ENCODE data around the gene GRN. TPM values are rescaled to one million over a fixed set of nuclear protein-coding genes. Genes with fewer than 3 reads are reported as not detected.
A peak's percentile ranks its signal among the peaks of the same experiment; 100 is the strongest.
"Not testable (repeated sequence)": the region's sequence is repeated elsewhere in the genome, so short reads cannot be mapped to it uniquely, and the experiment has no call there.

The GRN gene
- total RNA-seq, 1 donor from 2014 or later: 160 TPM

- Histone ChIP-seq H3K4me3 (peak overlapping the region; percentile 72), H3K9me3 (replicated peaks) (no peaks in the 10 kb centered on the region), H3K27ac (replicated peaks) (no peak overlapping the region), H3K4me1 (peaks cover 21% of the 10 kb centered on the region), H3K36me3 (peaks cover 3% of the 10 kb centered on the region), H3K27me3 (ENCODE audit: low read depth) (peaks cover 36% of the 10 kb centered on the region)
- DNase-seq: no peak
- intact Hi-C loops (cut with micrococcal nuclease): no loop called here
- TF ChIP-seq CTCF (IDR thresholded peaks at IDR 0.05; ENCODE audit: borderline replicate concordance): no peak
These were observed 41.1 kb downstream of the GRN start for GRCh38 chr17:44386182-44386525.

- H3K27me3 ChIP-seq (ENCODE audit: low read depth): peaks cover 29% of the 10 kb centered on the region
- intact Hi-C loops (cut with micrococcal nuclease): no loop called here
These were observed 42.7 kb downstream of the GRN start for GRCh38 chr17:44387804-44388203.

DNA sequence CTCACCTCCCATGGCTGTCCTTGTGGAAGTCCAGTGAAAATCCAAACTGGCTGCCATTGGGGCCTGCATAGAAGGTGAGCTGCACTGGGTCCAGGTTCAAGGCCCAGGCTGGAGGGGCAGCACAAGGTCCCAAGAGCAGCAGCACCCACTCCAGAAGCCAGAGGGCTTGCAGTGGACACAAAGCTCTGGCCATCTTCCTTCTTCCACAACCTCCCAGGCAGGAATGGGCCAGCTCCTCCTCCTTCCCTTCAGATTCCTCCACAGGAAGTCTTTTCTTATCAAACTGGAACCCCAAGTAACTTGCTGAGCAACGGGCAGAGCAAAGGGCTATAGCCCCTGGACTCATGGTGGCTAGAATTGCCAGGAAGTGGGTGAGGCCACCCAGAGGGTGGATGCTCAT lies 44.2 kb downstream of the GRN start, which contains the start of gene ITGA2B:
Gene ITGA2B, minus strand, starts transcription at position 369 of the 400 bp plus-strand sequence. Its CDS starts 176 bp downstream, at position 193.
- intact Hi-C loops (cut with micrococcal nuclease): no loop called here
- Histone ChIP-seq H3K9me3 (replicated peaks) (no peaks in the 10 kb centered on the region), H3K4me1 (peaks cover 19% of the 10 kb centered on the region), H3K27me3 (ENCODE audit: low read depth) (peaks cover 14% of the 10 kb centered on the region), H3K4me3 (no peak within 1 kb of the TSS), H3K27ac (replicated peaks) (no peak within 1 kb of the TSS), H3K36me3 (peaks cover 3% of the 10 kb centered on the region)
- DNase-seq: no peak
- TF ChIP-seq CTCF (IDR thresholded peaks at IDR 0.05; ENCODE audit: borderline replicate concordance): no peak

More at GRCh38 chr17:44387804-44388203, 42.7 kb downstream of the GRN start:
- Histone ChIP-seq H3K27ac (replicated peaks) (no peak overlapping the region), H3K4me3 (no peak overlapping the region), H3K36me3 (peaks cover 3% of the 10 kb centered on the region), H3K4me1 (peaks cover 21% of the 10 kb centered on the region), H3K9me3 (replicated peaks) (no peaks in the 10 kb centered on the region)
- TF ChIP-seq CTCF (IDR thresholded peaks at IDR 0.05; ENCODE audit: borderline replicate concordance): no peak
- DNase-seq: no peak

GRCh38 chr17:44389723-44390202 lies 44.7 kb downstream of the GRN start:
- intact Hi-C loops (cut with micrococcal nuclease): no loop called here
- H3K36me3 ChIP-seq: peaks cover 3% of the 10 kb centered on the region
- no peaks in the 10 kb centered on the region for H3K9me3 ChIP-seq (replicated peaks)
- TF ChIP-seq CTCF (IDR thresholded peaks at IDR 0.05; ENCODE audit: borderline replicate concordance): no peak
- peaks cover 10% of the 10 kb centered on the region for H3K27me3 ChIP-seq (ENCODE audit: low read depth)
- no peak for DNase-seq
- no peak overlapping the region for H3K4me3 ChIP-seq
- peaks cover 15% of the 10 kb centered on the region for H3K4me1 ChIP-seq
- H3K27ac ChIP-seq (replicated peaks): no peak overlapping the region

GRCh38 chr17:44390250-44390870 lies 45.3 kb downstream of the GRN start:
- intact Hi-C loops (cut with micrococcal nuclease): no loop called here
- Histone ChIP-seq H3K27me3 (ENCODE audit: low read depth) (peaks cover 6% of the 10 kb centered on the region), H3K36me3 (peaks cover 4% of the 10 kb centered on the region), H3K27ac (replicated peaks) (no peak overlapping the region), H3K9me3 (replicated peaks) (no peaks in the 10 kb centered on the region), H3K4me3 (no peak overlapping the region), H3K4me1 (peaks cover 9% of the 10 kb centered on the region)
- no peak for TF ChIP-seq CTCF (IDR thresholded peaks at IDR 0.05; ENCODE audit: borderline replicate concordance)
- DNase-seq: no peak

DNA sequence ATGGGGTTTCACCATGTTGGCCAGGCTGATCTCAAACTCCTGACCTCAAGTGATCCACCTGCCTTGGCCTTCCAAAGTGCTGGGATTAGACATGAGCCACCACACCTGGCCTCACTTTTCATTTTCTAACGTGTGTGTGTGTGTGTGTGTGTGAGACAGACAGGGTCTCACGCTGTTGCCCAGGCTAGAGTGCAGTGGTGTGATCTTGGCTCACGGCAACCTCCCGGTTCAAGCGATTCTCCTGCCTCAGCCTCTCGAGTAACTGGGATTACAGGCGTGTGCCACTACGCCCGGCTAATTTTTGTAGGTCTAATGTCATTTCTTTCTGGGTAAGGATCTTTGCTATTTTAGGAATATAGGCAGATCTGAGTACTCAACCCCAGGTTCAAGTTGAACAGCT lies 49.0 kb downstream of the GRN start:
- H3K36me3 ChIP-seq: peaks cover 37% of the 10 kb centered on the region
- intact Hi-C loops (cut with micrococcal nuclease): not testable (repeated sequence)

More for the DNA sequence above, 49.0 kb downstream of the GRN start:
- not testable (repeated sequence) for H3K27me3 ChIP-seq (ENCODE audit: low read depth); DNase-seq; H3K27ac ChIP-seq (replicated peaks); H3K4me3 ChIP-seq; H3K9me3 ChIP-seq (replicated peaks); H3K4me1 ChIP-seq
